Hepatocyte (in vitro differentiated cells): ENCODE data around the gene MAP3K5. TPM values are rescaled to one million over a fixed set of nuclear protein-coding genes. Genes with fewer than 3 reads are reported as not detected.

ENCODE experiments used
- DNase-seq: peaks from one replicate; pipeline ENCODE4 v3.0.0-alpha.2; 2016; ENCODE audit warnings: low spot score
- H2AFZ ChIP-seq: fragments of 200-600 bp; sonication (generic); 2 replicates; pipeline ENCODE4 v1.6.0; 2016; ENCODE audit warnings: antibody characterized with exemption, mild to moderate bottlenecking
- H3K27ac ChIP-seq: fragments of 200-600 bp; sonication (generic); 2 replicates; pipeline ENCODE4 v1.5.1; 2016; ENCODE audit warnings: mild to moderate bottlenecking
- H3K27me3 ChIP-seq: fragments of 200-600 bp; sonication (generic); 2 replicates; pipeline ENCODE4 v1.6.1; 2016
- H3K36me3 ChIP-seq: fragments of 200-600 bp; sonication (generic); replicated peaks from 2 replicates; pipeline ENCODE4 v1.5.1; 2016; ENCODE audit warnings: low read depth; ENCODE audit not compliant: insufficient read depth
- H3K4me1 ChIP-seq: fragments of 200-600 bp; sonication (generic); 2 replicates; pipeline ENCODE4 v1.5.1; 2016; ENCODE audit warnings: mild to moderate bottlenecking, moderate library complexity; ENCODE audit not compliant: insufficient read depth
- H3K4me2 ChIP-seq: fragments of 200-600 bp; sonication (generic); 2 replicates; pipeline ENCODE4 v1.6.0; 2016
- H3K4me3 ChIP-seq: fragments of 200-600 bp; sonication (generic); 2 replicates; pipeline ENCODE4 v1.5.1; 2016; ENCODE audit warnings: mild to moderate bottlenecking
- H3K79me2 ChIP-seq: fragments of 200-600 bp; sonication (generic); 2 replicates; pipeline ENCODE4 v1.6.0; 2017; ENCODE audit warnings: mild to moderate bottlenecking
- H3K9me2 ChIP-seq: fragments of 200-600 bp; sonication (generic); replicated peaks from 2 replicates; pipeline ENCODE4 v1.6.0; 2017; ENCODE audit warnings: mild to moderate bottlenecking; ENCODE audit not compliant: insufficient read depth
- H3K9me3 ChIP-seq: fragments of 200-600 bp; sonication (generic); 2 replicates; pipeline ENCODE4 v1.5.1; 2016; ENCODE audit warnings: low read depth, mild to moderate bottlenecking
- H4K20me1 ChIP-seq: fragments of 200-600 bp; sonication (generic); 2 replicates; pipeline ENCODE4 v1.6.0; 2016; ENCODE audit warnings: mild to moderate bottlenecking; ENCODE audit not compliant: insufficient read depth, poor library complexity, severe bottlenecking
- CTCF ChIP-seq: fragments of 200-600 bp; sonication (generic); IDR thresholded peaks from 2 replicates; pipeline ENCODE4 v1.5.1; 2016; ENCODE audit warnings: antibody characterized with exemption, mild to moderate bottlenecking; ENCODE audit not compliant: poor library complexity
- EZH2 ChIP-seq: fragments of 200-600 bp; sonication (generic); IDR thresholded peaks from 2 replicates; pipeline ENCODE4 v1.6.1; 2016; ENCODE audit warnings: antibody characterized with exemption, mild to moderate bottlenecking, borderline replicate concordance
- EZH2phosphoT487 ChIP-seq: fragments of 200-600 bp; sonication (generic); IDR thresholded peaks from one replicate; pipeline ENCODE4 v1.6.1; 2018; ENCODE audit warnings: antibody characterized with exemption, mild to moderate bottlenecking, low read depth, moderate library complexity; ENCODE audit not compliant: unreplicated experiment, severe bottlenecking
- WGBS: methylation state at CpG from one replicate; pipeline ENCODE4 v1.1.6; 2016; ENCODE audit warnings: low lambda C conversion rate; ENCODE audit errors: missing lambda C conversion rate; 5-methylcytosine and 5-hydroxymethylcytosine counted together
- polyA plus RNA-seq: library from polyadenylated mRNA; unstranded; fragments of >200 nt; fragmentation: Nextera tagmentation; extraction: Ambion mirVana; gene quantifications from 2 replicates; pipeline ENCODE4 v1.2.1, GENCODE V29; 2016
- total RNA-seq: library from RNA; depleted of rRNA; stranded (reverse); fragments of >200 nt; gene quantifications from 2 replicates; pipeline ENCODE4 v1.2.3, GENCODE V29; 2014

Gene MAP3K5
- total and polyA plus RNA-seq, 2 experiments from 2014 or later, result 2.2 to 5.9 TPM

- no peak for DNase-seq
- Histone ChIP-seq H3K27ac (no peak overlapping the region), H3K79me2 (no peaks in the 10 kb centered on the region), H4K20me1 (no peaks in the 10 kb centered on the region), H3K36me3 (no peaks in the 10 kb centered on the region), H3K4me1 (no peaks in the 10 kb centered on the region), H3K27me3 (no peaks in the 10 kb centered on the region), H3K4me2 (no peak overlapping the region), H3K4me3 (no peak overlapping the region), H3K9me3 (no peaks in the 10 kb centered on the region), H2AFZ (no peak overlapping the region), H3K9me2 (no peaks in the 10 kb centered on the region)
- WGBS, result 85% methylated on average over 2 of the region's 2 CpGs
- TF ChIP-seq EZH2, result no peak
Measured at GRCh38 chr6:136658711-136659110, 133.6 kb downstream of the MAP3K5 start.

- no peaks in the 10 kb centered on the region for H3K4me1 ChIP-seq
- 50% methylated on average over 4 of the region's 4 CpGs for WGBS
Measured at GRCh38 chr6:136657666-136658065, 134.6 kb downstream of the MAP3K5 start.

GRCh38 chr6:136656121-136656520, 136.2 kb downstream of the MAP3K5 start:
- H3K36me3 ChIP-seq, result no peaks in the 10 kb centered on the region
- H3K4me1 ChIP-seq, result no peaks in the 10 kb centered on the region

More at GRCh38 chr6:136657666-136658065, 134.6 kb downstream of the MAP3K5 start:
- Histone ChIP-seq H3K79me2 (no peaks in the 10 kb centered on the region), H3K9me3 (no peaks in the 10 kb centered on the region), H3K36me3 (no peaks in the 10 kb centered on the region), H2AFZ (no peak overlapping the region), H3K27me3 (no peaks in the 10 kb centered on the region), H4K20me1 (no peaks in the 10 kb centered on the region), H3K4me3 (no peak overlapping the region), H3K27ac (peak overlapping the region; percentile 35), H3K4me2 (no peak overlapping the region), H3K9me2 (no peaks in the 10 kb centered on the region)
- peak; percentile 38 for DNase-seq
- TF ChIP-seq EZH2, result no peak
- no peak for TF ChIP-seq CTCF
- TF ChIP-seq EZH2phosphoT487, result no peak

More at GRCh38 chr6:136656121-136656520, 136.2 kb downstream of the MAP3K5 start:
- WGBS, result 86% methylated on average over 1 of the region's 1 CpG
- H3K9me3 ChIP-seq, result no peaks in the 10 kb centered on the region
- no peak overlapping the region for H3K27ac ChIP-seq
- TF ChIP-seq EZH2phosphoT487 (no peak), CTCF (no peak), EZH2 (no peak)
- no peaks in the 10 kb centered on the region for H3K79me2 ChIP-seq
- H3K4me3 ChIP-seq, result no peak overlapping the region
- H3K9me2 ChIP-seq, result no peaks in the 10 kb centered on the region
- no peaks in the 10 kb centered on the region for H3K27me3 ChIP-seq
- no peak overlapping the region for H2AFZ ChIP-seq
- H3K4me2 ChIP-seq, result no peak overlapping the region
- DNase-seq, result no peak
- no peaks in the 10 kb centered on the region for H4K20me1 ChIP-seq
